Neural progenitor cell (in vitro differentiated cells): ENCODE results near the gene RAD51B. TPM values are rescaled to one million over a fixed set of nuclear protein-coding genes. Genes with fewer than 3 reads are reported as not detected.
A peak's percentile ranks its signal among the peaks of the same experiment; 100 is the strongest.

Source experiments
- DNase-seq: peaks from one replicate; pipeline ENCODE4 v3.0.0-alpha.2; 2016; ENCODE audit warnings: low spot score
- H2AFZ ChIP-seq: fragments of 200-600 bp; sonication (generic); replicated peaks from 2 replicates; pipeline ENCODE4 v1.6.1; 2016; ENCODE audit warnings: antibody characterized with exemption
- H3F3A ChIP-seq: fragments of 200-600 bp; sonication (generic); 2 replicates; pipeline ENCODE4 v1.6.1; 2016; ENCODE audit warnings: antibody characterized with exemption, low read depth
- H3K27ac ChIP-seq: fragments of 200-600 bp; sonication (generic); 2 replicates; pipeline ENCODE4 v1.5.1; 2016; ENCODE audit warnings: mild to moderate bottlenecking
- H3K27me3 ChIP-seq: fragments of 200-600 bp; sonication (generic); 2 replicates; pipeline ENCODE4 v1.6.1; 2016; ENCODE audit warnings: mild to moderate bottlenecking, moderate library complexity
- H3K36me3 ChIP-seq: fragments of 200-600 bp; sonication (generic); 2 replicates; pipeline ENCODE4 v1.5.1; 2016
- H3K4me1 ChIP-seq: fragments of 200-600 bp; sonication (generic); 2 replicates; pipeline ENCODE4 v1.6.1; 2016; ENCODE audit warnings: mixed run types
- H3K4me2 ChIP-seq: fragments of 200-600 bp; sonication (generic); 2 replicates; pipeline ENCODE4 v1.6.1; 2016
- H3K4me3 ChIP-seq: fragments of 200-600 bp; sonication (generic); 2 replicates; pipeline ENCODE4 v1.5.1; 2016
- H3K79me2 ChIP-seq: fragments of 200-600 bp; sonication (generic); 2 replicates; pipeline ENCODE4 v1.6.1; 2016; ENCODE audit warnings: low read depth
- H3K9ac ChIP-seq: fragments of 200-600 bp; sonication (generic); 2 replicates; pipeline ENCODE4 v1.6.1; 2016
- H3K9me3 ChIP-seq: fragments of 200-600 bp; sonication (generic); 2 replicates; pipeline ENCODE4 v1.5.1; 2016; ENCODE audit warnings: low read depth
- H4K20me1 ChIP-seq: fragments of 200-600 bp; sonication (generic); 2 replicates; pipeline ENCODE4 v1.6.1; 2016; ENCODE audit warnings: low read depth
- H3K27ac Mint-ChIP-seq: 3 replicates; pipeline ENCODE4 v1.8.0; 2021; ENCODE audit warnings: mixed read lengths
- H3K27me3 Mint-ChIP-seq: 2 replicates; pipeline ENCODE4 v1.8.0; 2022; ENCODE audit warnings: low read depth, mild to moderate bottlenecking, inconsistent platforms, moderate library complexity, mixed read lengths; ENCODE audit not compliant: insufficient read depth
- H3K36me3 Mint-ChIP-seq: 3 replicates; pipeline ENCODE4 v1.8.0; 2021; ENCODE audit warnings: mixed read lengths
- H3K4me1 Mint-ChIP-seq: 3 replicates; pipeline ENCODE4 v1.8.0; 2021; ENCODE audit warnings: mixed read lengths
- H3K4me3 Mint-ChIP-seq: 3 replicates; pipeline ENCODE4 v1.8.0; 2021; ENCODE audit warnings: mild to moderate bottlenecking, moderate library complexity, mixed read lengths
- H3K9me3 Mint-ChIP-seq: 3 replicates; pipeline ENCODE4 v1.8.0; 2020; ENCODE audit warnings: mixed read lengths
- EZH2 ChIP-seq: fragments of 200-600 bp; sonication (generic); IDR thresholded peaks from 2 replicates; pipeline ENCODE4 v1.6.1; 2017; ENCODE audit warnings: antibody characterized with exemption, mild to moderate bottlenecking, moderate library complexity
- EZH2phosphoT487 ChIP-seq: fragments of 200-600 bp; sonication (generic); IDR thresholded peaks from 2 replicates; pipeline ENCODE4 v1.6.1; 2017; ENCODE audit warnings: antibody characterized with exemption
- total RNA-seq: library from RNA; depleted of rRNA; stranded (reverse); fragments of >200 nt; gene quantifications from 2 replicates; pipeline ENCODE4 v1.2.3, GENCODE V29; 2015; ENCODE audit warnings: low replicate concordance
- TF ChIP-seq, protein P1 (sequence below): fragments of 200-600 bp; sonication (generic); IDR thresholded peaks from 2 replicates; pipeline ENCODE4 v1.5.1; 2017; ENCODE audit warnings: antibody characterized with exemption, mild to moderate bottlenecking

Gene RAD51B
- total RNA-seq, 1 donor from 2014 or later, result 50.5 TPM

DNA sequence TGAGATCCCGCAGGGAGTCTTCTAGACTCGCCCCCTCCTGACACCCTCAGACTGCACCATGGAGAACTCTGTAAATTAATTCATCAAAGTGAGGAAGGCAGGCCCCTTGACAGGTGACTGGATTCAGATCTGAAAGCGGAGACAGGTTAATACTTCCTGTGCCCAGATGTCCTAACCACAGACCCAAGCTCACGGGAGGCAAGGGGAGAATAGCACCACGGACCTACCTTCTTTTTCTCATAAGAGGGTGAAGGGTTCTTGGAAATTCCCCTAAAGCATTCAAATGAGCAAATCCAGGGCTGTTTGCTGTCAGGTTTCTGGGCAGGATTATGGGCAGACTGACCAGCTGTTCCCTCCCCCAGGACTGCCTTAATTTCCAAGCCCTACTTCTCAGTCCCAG is 803.3 kb downstream of the RAD51B start:
- Histone ChIP-seq H3K4me3 (no peak overlapping the region), H4K20me1 (no peaks in the 10 kb centered on the region), H3K9ac (no peak overlapping the region), H3K4me1 (peaks cover 8% of the 10 kb centered on the region), H3F3A (peaks cover 8% of the 10 kb centered on the region), H3K9me3 (peaks cover 5% of the 10 kb centered on the region), H3K27ac (no peak overlapping the region), H3K4me2 (no peak overlapping the region), H3K36me3 (no peaks in the 10 kb centered on the region), H3K79me2 (no peaks in the 10 kb centered on the region), H3K27me3 (no peaks in the 10 kb centered on the region), H2AFZ (no peak overlapping the region)
- H3K27me3 Mint-ChIP-seq, result peaks cover 4% of the 10 kb centered on the region
- peaks cover 4% of the 10 kb centered on the region for H3K36me3 Mint-ChIP-seq
- TF ChIP-seq EZH2 (no peak), EZH2phosphoT487 (no peak)
- TF ChIP-seq, protein P1, sequence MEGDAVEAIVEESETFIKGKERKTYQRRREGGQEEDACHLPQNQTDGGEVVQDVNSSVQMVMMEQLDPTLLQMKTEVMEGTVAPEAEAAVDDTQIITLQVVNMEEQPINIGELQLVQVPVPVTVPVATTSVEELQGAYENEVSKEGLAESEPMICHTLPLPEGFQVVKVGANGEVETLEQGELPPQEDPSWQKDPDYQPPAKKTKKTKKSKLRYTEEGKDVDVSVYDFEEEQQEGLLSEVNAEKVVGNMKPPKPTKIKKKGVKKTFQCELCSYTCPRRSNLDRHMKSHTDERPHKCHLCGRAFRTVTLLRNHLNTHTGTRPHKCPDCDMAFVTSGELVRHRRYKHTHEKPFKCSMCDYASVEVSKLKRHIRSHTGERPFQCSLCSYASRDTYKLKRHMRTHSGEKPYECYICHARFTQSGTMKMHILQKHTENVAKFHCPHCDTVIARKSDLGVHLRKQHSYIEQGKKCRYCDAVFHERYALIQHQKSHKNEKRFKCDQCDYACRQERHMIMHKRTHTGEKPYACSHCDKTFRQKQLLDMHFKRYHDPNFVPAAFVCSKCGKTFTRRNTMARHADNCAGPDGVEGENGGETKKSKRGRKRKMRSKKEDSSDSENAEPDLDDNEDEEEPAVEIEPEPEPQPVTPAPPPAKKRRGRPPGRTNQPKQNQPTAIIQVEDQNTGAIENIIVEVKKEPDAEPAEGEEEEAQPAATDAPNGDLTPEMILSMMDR, result no peak
- peak overlapping the region; percentile 61 for H3K27ac Mint-ChIP-seq
- no peak overlapping the region for H3K4me3 Mint-ChIP-seq
- peaks cover 24% of the 10 kb centered on the region for H3K9me3 Mint-ChIP-seq
- H3K4me1 Mint-ChIP-seq, result peaks cover 31% of the 10 kb centered on the region
- DNase-seq, result no peak

DNA sequence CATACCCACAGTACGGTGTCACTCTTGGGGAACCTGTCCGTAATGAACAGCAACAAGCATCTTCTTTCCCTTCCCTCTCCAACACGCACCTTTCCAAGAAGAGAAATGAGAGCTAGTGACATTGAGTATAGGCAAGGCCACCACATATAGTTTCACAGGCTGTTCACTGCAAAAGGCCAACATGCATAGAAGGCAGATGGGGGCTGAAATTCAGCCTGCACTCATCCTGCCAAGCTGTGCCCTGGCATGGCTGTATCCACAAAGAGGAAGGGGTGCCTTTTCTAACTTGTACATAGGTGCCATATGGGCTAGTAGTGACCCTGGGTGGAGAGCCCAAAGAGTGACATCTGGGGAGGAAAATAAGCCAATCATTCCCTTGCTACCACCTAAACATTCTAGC is 803.7 kb downstream of the RAD51B start:
- H3K9me3 Mint-ChIP-seq, result peaks cover 22% of the 10 kb centered on the region
- Histone ChIP-seq H2AFZ (no peak overlapping the region), H3K27me3 (no peaks in the 10 kb centered on the region), H3K9me3 (peaks cover 1% of the 10 kb centered on the region), H3K4me2 (no peak overlapping the region), H3K4me1 (peaks cover 12% of the 10 kb centered on the region), H3K79me2 (no peaks in the 10 kb centered on the region), H3K27ac (no peak overlapping the region), H3K36me3 (no peaks in the 10 kb centered on the region), H4K20me1 (no peaks in the 10 kb centered on the region), H3K4me3 (no peak overlapping the region), H3K9ac (no peak overlapping the region), H3F3A (peaks cover 8% of the 10 kb centered on the region)
- H3K4me3 Mint-ChIP-seq, result no peak overlapping the region
- H3K27ac Mint-ChIP-seq, result peak overlapping the region; percentile 77
- peaks cover 5% of the 10 kb centered on the region for H3K27me3 Mint-ChIP-seq
- peaks cover 4% of the 10 kb centered on the region for H3K36me3 Mint-ChIP-seq
- no peak for DNase-seq
- H3K4me1 Mint-ChIP-seq, result peaks cover 34% of the 10 kb centered on the region
- TF ChIP-seq EZH2 (no peak), EZH2phosphoT487 (no peak)
- TF ChIP-seq, protein P1, result no peak

DNA sequence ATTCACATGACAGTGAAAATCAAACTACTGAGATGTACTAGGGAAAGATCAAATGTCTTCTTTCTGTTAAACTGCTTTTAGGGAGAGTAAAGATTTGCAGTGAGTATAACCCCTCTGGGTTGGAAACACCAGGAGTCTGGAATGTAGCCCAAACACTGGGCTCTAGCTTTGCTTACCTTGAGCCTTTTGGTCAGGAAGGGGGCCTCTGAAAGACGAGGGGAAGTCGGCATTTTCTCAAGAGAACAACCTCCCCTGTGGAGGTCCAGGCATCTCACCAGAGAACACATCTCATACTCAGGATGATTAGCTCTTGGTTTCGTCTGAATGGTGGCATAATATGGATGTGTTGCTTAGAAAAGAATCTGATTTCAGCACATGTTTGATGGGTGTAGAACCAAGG is 804.2 kb downstream of the RAD51B start:
- Histone ChIP-seq H3F3A (peaks cover 9% of the 10 kb centered on the region), H3K36me3 (no peaks in the 10 kb centered on the region), H2AFZ (no peak overlapping the region), H3K27me3 (no peaks in the 10 kb centered on the region), H3K9me3 (no peaks in the 10 kb centered on the region), H3K4me1 (peaks cover 18% of the 10 kb centered on the region), H3K79me2 (no peaks in the 10 kb centered on the region), H3K9ac (no peak overlapping the region), H3K4me2 (no peak overlapping the region), H4K20me1 (no peaks in the 10 kb centered on the region), H3K27ac (no peak overlapping the region), H3K4me3 (no peak overlapping the region)
- H3K4me1 Mint-ChIP-seq, result peaks cover 39% of the 10 kb centered on the region
- no peak overlapping the region for H3K4me3 Mint-ChIP-seq
- peaks cover 3% of the 10 kb centered on the region for H3K36me3 Mint-ChIP-seq
- H3K9me3 Mint-ChIP-seq, result peaks cover 17% of the 10 kb centered on the region
- no peak for DNase-seq
- H3K27me3 Mint-ChIP-seq, result peaks cover 7% of the 10 kb centered on the region
- peak overlapping the region; percentile 45 for H3K27ac Mint-ChIP-seq
- no peak for TF ChIP-seq EZH2
- TF ChIP-seq EZH2phosphoT487, result no peak
- TF ChIP-seq, protein P1, result no peak
